ENCODE measurements around the gene PPP2R2B.

The PPP2R2B gene

DNA sequence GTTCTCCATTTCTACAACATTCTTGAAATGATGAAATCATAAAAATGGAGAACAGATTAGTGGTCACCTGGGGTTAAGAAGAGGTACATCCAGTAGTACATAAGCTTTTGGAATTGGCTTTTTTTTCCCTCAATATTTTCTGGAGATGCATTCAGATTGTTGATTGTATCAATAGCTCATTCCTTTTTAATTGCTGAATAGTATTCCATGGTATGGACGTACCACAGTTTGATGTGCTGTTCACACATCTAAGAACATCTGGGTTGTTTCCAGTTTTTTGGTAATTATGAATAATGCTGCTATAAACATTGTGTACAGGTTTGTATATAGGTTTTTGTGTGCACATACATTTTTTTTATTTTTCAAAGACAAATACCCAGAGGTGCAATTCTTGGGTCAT lies 130.0 kb downstream of the PPP2R2B start:
- TF ChIP-seq, protein P1, sequence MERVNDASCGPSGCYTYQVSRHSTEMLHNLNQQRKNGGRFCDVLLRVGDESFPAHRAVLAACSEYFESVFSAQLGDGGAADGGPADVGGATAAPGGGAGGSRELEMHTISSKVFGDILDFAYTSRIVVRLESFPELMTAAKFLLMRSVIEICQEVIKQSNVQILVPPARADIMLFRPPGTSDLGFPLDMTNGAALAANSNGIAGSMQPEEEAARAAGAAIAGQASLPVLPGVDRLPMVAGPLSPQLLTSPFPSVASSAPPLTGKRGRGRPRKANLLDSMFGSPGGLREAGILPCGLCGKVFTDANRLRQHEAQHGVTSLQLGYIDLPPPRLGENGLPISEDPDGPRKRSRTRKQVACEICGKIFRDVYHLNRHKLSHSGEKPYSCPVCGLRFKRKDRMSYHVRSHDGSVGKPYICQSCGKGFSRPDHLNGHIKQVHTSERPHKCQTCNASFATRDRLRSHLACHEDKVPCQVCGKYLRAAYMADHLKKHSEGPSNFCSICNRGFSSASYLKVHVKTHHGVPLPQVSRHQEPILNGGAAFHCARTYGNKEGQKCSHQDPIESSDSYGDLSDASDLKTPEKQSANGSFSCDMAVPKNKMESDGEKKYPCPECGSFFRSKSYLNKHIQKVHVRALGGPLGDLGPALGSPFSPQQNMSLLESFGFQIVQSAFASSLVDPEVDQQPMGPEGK (CRISPR knock-in tag; IDR thresholded peaks at IDR 0.05; ENCODE audit: borderline replicate concordance) = no peak
- TF ChIP-seq ARNTL (CRISPR knock-in tag; IDR thresholded peaks at IDR 0.05; ENCODE audit: borderline replicate concordance, low read depth) = no peak
- TF ChIP-seq ZNF565 (CRISPR knock-in tag; conservative IDR thresholded peaks at IDR 0.05; ENCODE audit: low read depth) = no peak
- TF ChIP-seq ZNF8 (CRISPR knock-in tag; IDR thresholded peaks at IDR 0.05) = peak; percentile 98
- TF ChIP-seq CSRNP3 (CRISPR knock-in tag; IDR thresholded peaks at IDR 0.05) = no peak
- no peak for ATAC-seq

- TF ChIP-seq ISL1 (CRISPR knock-in tag; IDR thresholded peaks at IDR 0.05) (0 out of 2 replicates have a peak, but pooled peaks have one; percentile 16), OSR1 (CRISPR knock-in tag; IDR thresholded peaks at IDR 0.05) (no peak), SNAI2 (CRISPR knock-in tag; IDR thresholded peaks at IDR 0.05) (no peak), BACH2 (CRISPR knock-in tag; IDR thresholded peaks at IDR 0.05; ENCODE audit: borderline replicate concordance) (no peak), ZFP30 (CRISPR knock-in tag; IDR thresholded peaks at IDR 0.05) (no peak), ESRRG (CRISPR knock-in tag; IDR thresholded peaks at IDR 0.05) (no peak), ZFP3 (CRISPR knock-in tag; IDR thresholded peaks at IDR 0.05) (no peak), POU6F1 (CRISPR knock-in tag; IDR thresholded peaks at IDR 0.05; ENCODE audit: borderline replicate concordance, low read depth) (no peak), ZNF565 (CRISPR knock-in tag; conservative IDR thresholded peaks at IDR 0.05; ENCODE audit: low read depth) (no peak)
- ATAC-seq = peak; percentile 28; the same call in 1 of the 3 replicates
Observed at GRCh38 chr5:146745931-146746577, 132.5 kb downstream of the PPP2R2B start.

- no peak for TF ChIP-seq ARNTL (CRISPR knock-in tag; IDR thresholded peaks at IDR 0.05; ENCODE audit: borderline replicate concordance, low read depth)
- 0 out of 2 replicates have a peak, but pooled peaks have one; percentile 20 for TF ChIP-seq ISL1 (CRISPR knock-in tag; IDR thresholded peaks at IDR 0.05)
- ATAC-seq = peak; percentile 85
Observed at GRCh38 chr5:146744068-146744745, 134.3 kb downstream of the PPP2R2B start.

GRCh38 chr5:146734936-146735577 lies 143.5 kb downstream of the PPP2R2B start:
- TF ChIP-seq ISL1 (CRISPR knock-in tag; IDR thresholded peaks at IDR 0.05) = no peak
- no peak for TF ChIP-seq ZNF8 (CRISPR knock-in tag; IDR thresholded peaks at IDR 0.05)
- TF ChIP-seq ZFP3 (CRISPR knock-in tag; IDR thresholded peaks at IDR 0.05) = no peak
- no peak for TF ChIP-seq SNAI2 (CRISPR knock-in tag; IDR thresholded peaks at IDR 0.05)
- no peak for TF ChIP-seq BACH2 (CRISPR knock-in tag; IDR thresholded peaks at IDR 0.05; ENCODE audit: borderline replicate concordance)
- no peak for TF ChIP-seq GLIS3 (CRISPR knock-in tag; IDR thresholded peaks at IDR 0.05)
- TF ChIP-seq ZNF565 (CRISPR knock-in tag; conservative IDR thresholded peaks at IDR 0.05; ENCODE audit: low read depth) = no peak
- no peak for TF ChIP-seq CREB5 (CRISPR knock-in tag; IDR thresholded peaks at IDR 0.05; ENCODE audit: low read depth)
- no peak for TF ChIP-seq CSDC2 (CRISPR knock-in tag; IDR thresholded peaks at IDR 0.05)
- no peak for TF ChIP-seq PPARA (CRISPR knock-in tag; IDR thresholded peaks at IDR 0.05; ENCODE audit: borderline replicate concordance)
- no peak for TF ChIP-seq TCF4 (CRISPR knock-in tag; IDR thresholded peaks at IDR 0.05; ENCODE audit: borderline replicate concordance)
- ATAC-seq = no peak

Measured in SK-N-SH treated with all-trans-retinoic acid at 6 μM for 48 hours (cell line).